ENCODE data around the gene PRSS50. TPM values are rescaled to one million over a fixed set of nuclear protein-coding genes. Genes with fewer than 3 reads are reported as not detected.

PRSS50 gene
- total and polyA plus RNA-seq, 2 donors (not counting 3 experiments of a cell fraction or from before 2014, with no cell fraction given), result not detected

DNA sequence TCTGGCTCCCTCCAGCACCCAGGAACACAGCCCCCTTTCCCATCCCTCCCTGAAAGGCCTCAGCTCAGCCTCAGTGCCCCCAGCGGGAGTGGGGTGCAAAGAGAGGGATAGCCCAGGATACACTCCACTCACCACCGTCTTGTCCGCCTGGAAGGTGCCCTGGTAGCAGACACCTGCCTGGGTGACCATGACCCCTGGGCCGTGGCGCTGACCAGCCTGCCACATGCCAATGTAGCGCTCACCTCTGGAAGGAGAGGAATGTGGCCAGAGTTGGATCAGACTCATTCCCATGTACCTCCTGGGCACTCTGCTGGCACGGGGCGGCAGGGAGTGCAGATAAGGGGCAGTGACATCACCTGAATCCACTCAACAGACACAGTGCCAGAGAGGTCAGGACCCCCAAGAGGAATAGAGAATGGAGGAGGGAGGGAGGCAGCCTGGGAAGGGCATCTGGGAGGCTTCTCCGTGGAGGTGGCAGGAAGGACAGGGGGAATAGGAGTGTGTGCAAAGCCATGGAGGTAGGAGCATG, 37.3 kb downstream of the PRSS50 start:
- H4K20me1 ChIP-seq (replicated peaks; ENCODE audit: control insufficient read depth, extremely low read depth, insufficient read depth, low read length), result no peaks in the 10 kb centered on the region
- ChIA-PET CTCF (interaction anchor here (1.5 kb wide), 1 partner anchor 13 kb away, joined by 4 read pairs; the partner anchor contains the start of gene ALS2CL), POLR2A (no interaction called here)

More for the DNA sequence above, 37.3 kb downstream of the PRSS50 start:
- Histone ChIP-seq H3K36me3 (ENCODE audit: control insufficient read depth in 2 of 2, extremely low read depth in 1 of 2, insufficient read depth in 2 of 2, low read length in 2 of 2) (no peaks in the 10 kb centered on the region), H3K4me3 (replicated peaks in 1 of 3; ENCODE audit: insufficient read depth in 1 of 3, low read depth in 1 of 3, low read length in 3 of 3) (no peak overlapping the region), H3K9ac (replicated peaks; ENCODE audit: extremely low read depth, insufficient read depth, low read length) (no peak overlapping the region), H3K4me1 (ENCODE audit: control insufficient read depth, extremely low read depth, insufficient read depth, low read length) (no peaks in the 10 kb centered on the region), H3K79me2 (ENCODE audit: control insufficient read depth, insufficient read depth, low read length) (no peaks in the 10 kb centered on the region), H2AFZ (ENCODE audit: low read depth, low read length) (no peak overlapping the region), H3K27me3 (ENCODE audit: control insufficient read depth in 2 of 2, insufficient read depth in 2 of 2, low read length in 2 of 2) (no peaks in the 10 kb centered on the region), H3K4me2 (ENCODE audit: insufficient read depth, low read length) (no peak overlapping the region), H3K27ac (ENCODE audit: insufficient read depth, low read depth, low read length) (no peak overlapping the region), H3K9me3 (replicated peaks; ENCODE audit: control insufficient read depth, insufficient read depth, low read length) (no peaks in the 10 kb centered on the region), H3K9me1 (replicated peaks; ENCODE audit: control insufficient read depth, extremely low read depth, insufficient read depth, low read length) (no peaks in the 10 kb centered on the region)
- TF ChIP-seq, protein P1, sequence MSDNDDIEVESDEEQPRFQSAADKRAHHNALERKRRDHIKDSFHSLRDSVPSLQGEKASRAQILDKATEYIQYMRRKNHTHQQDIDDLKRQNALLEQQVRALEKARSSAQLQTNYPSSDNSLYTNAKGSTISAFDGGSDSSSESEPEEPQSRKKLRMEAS (IDR thresholded peaks at IDR 0.05; ENCODE audit: insufficient read depth, insufficient read length), result no peak
- TF ChIP-seq FOS (IDR thresholded peaks at IDR 0.05; ENCODE audit: borderline replicate concordance, insufficient read depth, low read length) (no peak), JUN (IDR thresholded peaks at IDR 0.05; ENCODE audit: borderline replicate concordance, insufficient read depth, insufficient read length, low read depth) (no peak), EZH2 (IDR thresholded peaks at IDR 0.05; ENCODE audit: borderline replicate concordance, low read depth, low read length, severe bottlenecking) (no peak), POLR2AphosphoS5 (IDR thresholded peaks at IDR 0.05; ENCODE audit: insufficient read depth, low read depth, low read length) (no peak), POLR2A (IDR thresholded peaks at IDR 0.05; ENCODE audit: low read depth, low read length) (no peak), MYC (IDR thresholded peaks at IDR 0.05; ENCODE audit: low read depth, low read length) (no peak), GATA2 (IDR thresholded peaks at IDR 0.05; ENCODE audit: insufficient read depth, insufficient read length, low read depth, low read length) (no peak)
- TF ChIP-seq, protein P2, sequence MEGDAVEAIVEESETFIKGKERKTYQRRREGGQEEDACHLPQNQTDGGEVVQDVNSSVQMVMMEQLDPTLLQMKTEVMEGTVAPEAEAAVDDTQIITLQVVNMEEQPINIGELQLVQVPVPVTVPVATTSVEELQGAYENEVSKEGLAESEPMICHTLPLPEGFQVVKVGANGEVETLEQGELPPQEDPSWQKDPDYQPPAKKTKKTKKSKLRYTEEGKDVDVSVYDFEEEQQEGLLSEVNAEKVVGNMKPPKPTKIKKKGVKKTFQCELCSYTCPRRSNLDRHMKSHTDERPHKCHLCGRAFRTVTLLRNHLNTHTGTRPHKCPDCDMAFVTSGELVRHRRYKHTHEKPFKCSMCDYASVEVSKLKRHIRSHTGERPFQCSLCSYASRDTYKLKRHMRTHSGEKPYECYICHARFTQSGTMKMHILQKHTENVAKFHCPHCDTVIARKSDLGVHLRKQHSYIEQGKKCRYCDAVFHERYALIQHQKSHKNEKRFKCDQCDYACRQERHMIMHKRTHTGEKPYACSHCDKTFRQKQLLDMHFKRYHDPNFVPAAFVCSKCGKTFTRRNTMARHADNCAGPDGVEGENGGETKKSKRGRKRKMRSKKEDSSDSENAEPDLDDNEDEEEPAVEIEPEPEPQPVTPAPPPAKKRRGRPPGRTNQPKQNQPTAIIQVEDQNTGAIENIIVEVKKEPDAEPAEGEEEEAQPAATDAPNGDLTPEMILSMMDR (IDR thresholded peaks at IDR 0.05; ENCODE audit: extremely low read depth in 1 of 2, insufficient read depth in 1 of 2, low read depth in 1 of 2, low read length in 2 of 2), result no peak
- no peak for FAIRE-seq
- dilution Hi-C loops (cut with MboI; ENCODE audit: extremely low pct_ligation_motif_present, low sequenced_read_pairs) (no loop called here), intact Hi-C loops (cut with micrococcal nuclease) (no loop called here)
- BruUV-seq (replicated peaks), result no TSS peak
- DNase-seq (ENCODE audit: low read depth, low spot score), result no peak

Measured in endothelial cell of umbilical vein (primary cell).